B cell (primary cell): ENCODE measurements around the gene CDH7.

ENCODE experiments used
- CTCF ChIP-seq: fragments of 200-600 bp; IDR thresholded peaks from one replicate; pipeline ENCODE4 v1.8.0; 2022; ENCODE audit warnings: antibody characterized with exemption, mild to moderate bottlenecking
- EZH2 ChIP-seq: IDR thresholded peaks from 2 replicates; pipeline ENCODE4 v1.6.1; 2012; ENCODE audit warnings: borderline replicate concordance, low read depth, mild to moderate bottlenecking, moderate library complexity, low read length; ENCODE audit not compliant: insufficient read depth, poor library complexity, severe bottlenecking

GRCh38 chr18:65761636-65762295, 11.0 kb downstream of the CDH7 start:
- no peak for TF ChIP-seq CTCF
- TF ChIP-seq EZH2 = no peak
